ENCODE measurements around the gene IFFO2. TPM values are rescaled to one million over a fixed set of nuclear protein-coding genes. Genes with fewer than 3 reads are reported as not detected.

Gene IFFO2
- total RNA-seq, 1 experiment from 2014 or later = 4.7 TPM

- DNase-seq (ENCODE audit: low read depth) = no peak
Observed at GRCh38 chr1:18937539-18937938, 18.9 kb downstream of the IFFO2 start.

- no peak for DNase-seq (ENCODE audit: low read depth)
Observed at GRCh38 chr1:18936814-18937481, 19.5 kb downstream of the IFFO2 start.

- no peak for DNase-seq (ENCODE audit: low read depth)
Observed at GRCh38 chr1:18936471-18936813, 20.0 kb downstream of the IFFO2 start.

- no peak for DNase-seq (ENCODE audit: low read depth)
Observed at GRCh38 chr1:18934205-18935000, 22.1 kb downstream of the IFFO2 start.

- no peak for DNase-seq (ENCODE audit: low read depth)
Observed at GRCh38 chr1:18932879-18933278, 23.6 kb downstream of the IFFO2 start.

- no peak for DNase-seq (ENCODE audit: low read depth)
Observed at GRCh38 chr1:18932387-18932786, 24.1 kb downstream of the IFFO2 start.

GRCh38 chr1:18931730-18932129, 24.7 kb downstream of the IFFO2 start:
- no peak for DNase-seq (ENCODE audit: low read depth)

GRCh38 chr1:18929686-18930085, 26.8 kb downstream of the IFFO2 start:
- DNase-seq (ENCODE audit: low read depth) = peak; percentile 55

GRCh38 chr1:18928985-18929384, 27.5 kb downstream of the IFFO2 start:
- no peak for DNase-seq (ENCODE audit: low read depth)

- no peak for DNase-seq (ENCODE audit: low read depth)
Observed at GRCh38 chr1:18928406-18928805, 28.1 kb downstream of the IFFO2 start.

GRCh38 chr1:18927654-18928272, 28.7 kb downstream of the IFFO2 start:
- no peak for DNase-seq (ENCODE audit: low read depth)

GRCh38 chr1:18927082-18927653, 29.3 kb downstream of the IFFO2 start:
- no peak for DNase-seq (ENCODE audit: low read depth)

- peak; percentile 89 for DNase-seq (ENCODE audit: low read depth)
Observed at GRCh38 chr1:18926315-18927081, 30.0 kb downstream of the IFFO2 start.

- no peak for DNase-seq (ENCODE audit: low read depth)
Observed at GRCh38 chr1:18925279-18925678, 31.2 kb downstream of the IFFO2 start.

GRCh38 chr1:18924221-18924691, 32.2 kb downstream of the IFFO2 start:
- DNase-seq (ENCODE audit: low read depth) = no peak

- no peak for DNase-seq (ENCODE audit: low read depth)
Observed at GRCh38 chr1:18923756-18924211, 32.7 kb downstream of the IFFO2 start.

GRCh38 chr1:18922848-18923755, 33.4 kb downstream of the IFFO2 start:
- no peak for DNase-seq (ENCODE audit: low read depth)

- DNase-seq (ENCODE audit: low read depth) = peak; percentile 78
Observed at GRCh38 chr1:18922319-18922726, 34.2 kb downstream of the IFFO2 start.

- no peak for DNase-seq (ENCODE audit: low read depth)
Observed at GRCh38 chr1:18921516-18922251, 34.8 kb downstream of the IFFO2 start.

- no peak for DNase-seq (ENCODE audit: low read depth)
Observed at GRCh38 chr1:18920931-18921330, 35.5 kb downstream of the IFFO2 start.

Data from LHCN-M2 (cell line).